Measurements from ENCODE around the gene PICALM.

DNA sequence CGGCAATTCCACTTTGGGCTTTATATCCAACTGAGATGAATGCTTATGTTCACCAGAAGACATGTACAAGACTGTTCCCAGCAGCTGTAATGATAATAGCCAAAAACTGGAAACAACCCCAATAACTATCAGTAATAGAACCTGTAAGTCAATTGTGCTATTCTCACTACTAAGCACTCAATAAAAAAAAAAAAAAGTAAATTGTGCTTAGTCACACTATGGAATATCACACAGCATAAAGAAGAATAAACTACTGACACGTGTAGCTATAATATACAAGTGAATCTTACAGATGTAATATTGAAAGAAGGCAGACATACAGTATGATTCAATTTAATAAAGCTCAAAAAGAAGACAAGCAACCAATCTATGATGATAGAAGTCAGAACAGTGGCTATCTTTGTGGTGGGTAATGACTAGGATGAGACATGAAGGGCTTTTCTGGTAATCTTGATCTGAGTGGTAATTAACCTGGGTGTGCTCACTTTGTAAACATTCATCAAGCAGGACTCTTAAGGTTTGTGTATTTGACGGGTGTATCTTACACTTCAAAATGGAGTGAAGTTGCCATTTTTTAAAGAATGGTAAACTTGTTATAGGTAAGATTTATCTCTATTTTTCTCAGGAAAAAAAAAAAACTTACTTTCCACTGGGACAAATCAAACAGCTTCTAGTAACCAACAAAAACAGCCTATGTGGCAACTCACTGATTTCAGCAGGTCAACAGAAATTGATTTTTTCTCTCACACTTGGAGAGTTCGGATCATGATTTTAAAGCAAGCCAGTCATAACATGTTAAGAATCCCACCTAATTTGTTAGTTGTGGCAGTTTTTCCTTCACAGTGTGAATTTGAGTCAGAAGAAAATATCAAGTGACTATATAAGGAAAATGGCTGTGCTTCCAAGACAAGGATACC, 129.5 kb downstream of the PICALM start:
- no peak for TF ChIP-seq POLR2A (IDR thresholded peaks at IDR 0.05)
- TF ChIP-seq, protein P1, sequence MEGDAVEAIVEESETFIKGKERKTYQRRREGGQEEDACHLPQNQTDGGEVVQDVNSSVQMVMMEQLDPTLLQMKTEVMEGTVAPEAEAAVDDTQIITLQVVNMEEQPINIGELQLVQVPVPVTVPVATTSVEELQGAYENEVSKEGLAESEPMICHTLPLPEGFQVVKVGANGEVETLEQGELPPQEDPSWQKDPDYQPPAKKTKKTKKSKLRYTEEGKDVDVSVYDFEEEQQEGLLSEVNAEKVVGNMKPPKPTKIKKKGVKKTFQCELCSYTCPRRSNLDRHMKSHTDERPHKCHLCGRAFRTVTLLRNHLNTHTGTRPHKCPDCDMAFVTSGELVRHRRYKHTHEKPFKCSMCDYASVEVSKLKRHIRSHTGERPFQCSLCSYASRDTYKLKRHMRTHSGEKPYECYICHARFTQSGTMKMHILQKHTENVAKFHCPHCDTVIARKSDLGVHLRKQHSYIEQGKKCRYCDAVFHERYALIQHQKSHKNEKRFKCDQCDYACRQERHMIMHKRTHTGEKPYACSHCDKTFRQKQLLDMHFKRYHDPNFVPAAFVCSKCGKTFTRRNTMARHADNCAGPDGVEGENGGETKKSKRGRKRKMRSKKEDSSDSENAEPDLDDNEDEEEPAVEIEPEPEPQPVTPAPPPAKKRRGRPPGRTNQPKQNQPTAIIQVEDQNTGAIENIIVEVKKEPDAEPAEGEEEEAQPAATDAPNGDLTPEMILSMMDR (IDR thresholded peaks at IDR 0.05): no peak
